Prostate gland (tissue), 2 donors: ENCODE data around the gene FAM131A.

Experiments
- POLR2AphosphoS5 ChIP-seq: sonication (generic); formaldehyde crosslinking; IDR thresholded peaks from one replicate; pipeline ENCODE4 v1.6.1; 2017; ENCODE audit warnings: antibody characterized with exemption
- TF ChIP-seq, protein P1 (sequence below), 4 experiments: fragments of 200-600 bp in 2 of 4; fragments of 450-650 bp in 2 of 4; sonication (generic) in 2 of 4; IDR thresholded peaks; 1 replicate in 3 of 4; 2 replicates in 1 of 4; pipeline ENCODE4 v1.5.1; 2016 to 2019; ENCODE audit warnings: antibody characterized with exemption in 4 of 4, mild to moderate bottlenecking in 2 of 4, moderate library complexity in 2 of 4

DNA sequence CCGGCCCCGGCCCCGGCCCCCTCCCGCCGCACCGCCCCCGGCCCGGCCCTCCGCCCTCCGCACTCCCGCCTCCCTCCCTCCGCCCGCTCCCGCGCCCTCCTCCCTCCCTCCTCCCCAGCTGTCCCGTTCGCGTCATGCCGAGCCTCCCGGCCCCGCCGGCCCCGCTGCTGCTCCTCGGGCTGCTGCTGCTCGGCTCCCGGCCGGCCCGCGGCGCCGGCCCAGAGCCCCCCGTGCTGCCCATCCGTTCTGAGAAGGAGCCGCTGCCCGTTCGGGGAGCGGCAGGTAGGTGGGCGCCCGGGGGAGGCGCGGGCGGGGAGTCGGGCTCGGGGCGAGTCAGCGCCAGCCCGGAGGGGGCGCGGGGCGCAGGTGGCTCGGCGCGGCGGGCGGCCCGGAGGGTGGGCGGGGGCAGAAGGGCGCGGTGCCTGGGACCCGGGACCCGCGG lies 42.8 kb downstream of the FAM131A start:
- TF ChIP-seq POLR2AphosphoS5 = no peak
- TF ChIP-seq, protein P1, sequence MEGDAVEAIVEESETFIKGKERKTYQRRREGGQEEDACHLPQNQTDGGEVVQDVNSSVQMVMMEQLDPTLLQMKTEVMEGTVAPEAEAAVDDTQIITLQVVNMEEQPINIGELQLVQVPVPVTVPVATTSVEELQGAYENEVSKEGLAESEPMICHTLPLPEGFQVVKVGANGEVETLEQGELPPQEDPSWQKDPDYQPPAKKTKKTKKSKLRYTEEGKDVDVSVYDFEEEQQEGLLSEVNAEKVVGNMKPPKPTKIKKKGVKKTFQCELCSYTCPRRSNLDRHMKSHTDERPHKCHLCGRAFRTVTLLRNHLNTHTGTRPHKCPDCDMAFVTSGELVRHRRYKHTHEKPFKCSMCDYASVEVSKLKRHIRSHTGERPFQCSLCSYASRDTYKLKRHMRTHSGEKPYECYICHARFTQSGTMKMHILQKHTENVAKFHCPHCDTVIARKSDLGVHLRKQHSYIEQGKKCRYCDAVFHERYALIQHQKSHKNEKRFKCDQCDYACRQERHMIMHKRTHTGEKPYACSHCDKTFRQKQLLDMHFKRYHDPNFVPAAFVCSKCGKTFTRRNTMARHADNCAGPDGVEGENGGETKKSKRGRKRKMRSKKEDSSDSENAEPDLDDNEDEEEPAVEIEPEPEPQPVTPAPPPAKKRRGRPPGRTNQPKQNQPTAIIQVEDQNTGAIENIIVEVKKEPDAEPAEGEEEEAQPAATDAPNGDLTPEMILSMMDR (IDR thresholded peaks at IDR 0.05) = no peak
